Liver (tissue), 9 donors: Measurements from ENCODE around the gene TXN. TPM values are rescaled to one million over a fixed set of nuclear protein-coding genes. Genes with fewer than 3 reads are reported as not detected.
A peak's percentile ranks its signal among the peaks of the same experiment; 100 is the strongest.
"Not testable (repeated sequence)": the region's sequence is repeated elsewhere in the genome, so short reads cannot be mapped to it uniquely, and the experiment has no call there.

Experiments
- DNase-seq: peaks from one replicate; pipeline ENCODE4 v3.0.0-alpha.2; 2017; ENCODE audit warnings: low spot score
- H3K27ac ChIP-seq, 2 donors: one replicate each; pipeline ENCODE4 v1.7.0; 2013; ENCODE audit warnings: inconsistent platforms in 2 of 2, low read length in 2 of 2, control low read depth in 1 of 2, low read depth in 1 of 2, mild to moderate bottlenecking in 1 of 2
- H3K27me3 ChIP-seq, 4 donors: one replicate each; pipeline versions ENCODE4 v1.6.1 to v1.7.0; 2013; ENCODE audit warnings: low read length in 3 of 4, inconsistent platforms in 1 of 4, mild to moderate bottlenecking in 1 of 4, moderate library complexity in 1 of 4; ENCODE audit not compliant: control insufficient read depth in 4 of 4, insufficient read depth in 4 of 4
- H3K36me3 ChIP-seq, 4 donors: one replicate each; pipeline versions ENCODE4 v1.6.1 to v1.7.0; 2013; ENCODE audit warnings: low read length in 3 of 4, mild to moderate bottlenecking in 3 of 4, low read depth in 1 of 4, moderate library complexity in 1 of 4; ENCODE audit not compliant: control insufficient read depth in 4 of 4, insufficient read depth in 3 of 4
- H3K4me1 ChIP-seq, 4 donors: one replicate each; pipeline versions ENCODE4 v1.6.1 to v1.7.0; 2013; ENCODE audit warnings: low read length in 3 of 4, mild to moderate bottlenecking in 3 of 4, moderate library complexity in 1 of 4; ENCODE audit not compliant: control insufficient read depth in 4 of 4, insufficient read depth in 4 of 4
- H3K4me3 ChIP-seq, 3 donors: one replicate each; pipeline versions ENCODE4 v1.6.1 to v1.7.0; 2013; ENCODE audit warnings: low read length in 3 of 3, control low read depth in 1 of 3, low read depth in 1 of 3, mild to moderate bottlenecking in 1 of 3
- H3K9ac ChIP-seq, 2 donors: one replicate each; pipeline ENCODE4 v1.7.0; 2013; ENCODE audit warnings: low read length in 2 of 2, mild to moderate bottlenecking in 2 of 2, moderate library complexity in 2 of 2, control low read depth in 1 of 2, low read depth in 1 of 2
- H3K9me3 ChIP-seq, 4 donors: one replicate each; pipeline versions ENCODE4 v1.6.1 to v1.7.0; 2013; ENCODE audit warnings: low read length in 3 of 4; ENCODE audit not compliant: control insufficient read depth in 4 of 4
- EGR1 ChIP-seq, 2 donors: IDR thresholded peaks; 2 replicates each; pipeline ENCODE4 v1.6.1; 2016 to 2018; ENCODE audit warnings: antibody characterized with exemption in 2 of 2, low read depth in 2 of 2
- FOXA1 ChIP-seq: IDR thresholded peaks from 2 replicates; pipeline ENCODE4 v1.6.1; 2016; ENCODE audit warnings: antibody characterized with exemption
- FOXA2 ChIP-seq: IDR thresholded peaks from 2 replicates; pipeline ENCODE4 v1.6.1; 2016; ENCODE audit warnings: antibody characterized with exemption
- GABPA ChIP-seq, 2 donors: IDR thresholded peaks in 1 of 2; conservative IDR thresholded peaks in 1 of 2; 2 replicates each; pipeline ENCODE4 v1.6.1; 2016; ENCODE audit warnings: antibody characterized with exemption in 2 of 2, mild to moderate bottlenecking in 1 of 2, moderate library complexity in 1 of 2
- HNF4A ChIP-seq, 2 donors: conservative IDR thresholded peaks; 2 replicates each; pipeline ENCODE4 v1.6.1; 2016; ENCODE audit warnings: antibody characterized with exemption in 2 of 2, mild to moderate bottlenecking in 2 of 2
- HNF4G ChIP-seq: IDR thresholded peaks from 2 replicates; pipeline ENCODE4 v1.6.1; 2016; ENCODE audit warnings: antibody characterized with exemption
- NR2F2 ChIP-seq: IDR thresholded peaks from 2 replicates; pipeline ENCODE4 v1.6.1; 2016; ENCODE audit warnings: antibody characterized with exemption
- RXRA ChIP-seq, 2 donors: IDR thresholded peaks; 2 replicates each; pipeline ENCODE4 v1.6.1; 2017 to 2018; ENCODE audit warnings: antibody characterized with exemption in 2 of 2, mild to moderate bottlenecking in 1 of 2
- SP1 ChIP-seq: IDR thresholded peaks from 2 replicates; pipeline ENCODE4 v1.6.1; 2018; ENCODE audit warnings: antibody characterized with exemption, mild to moderate bottlenecking
- TAF1 ChIP-seq: conservative IDR thresholded peaks from 2 replicates; pipeline ENCODE4 v1.6.1; 2016; ENCODE audit warnings: antibody characterized with exemption, mild to moderate bottlenecking
- YY1 ChIP-seq: IDR thresholded peaks from 2 replicates; pipeline ENCODE4 v1.6.1; 2016; ENCODE audit warnings: antibody characterized with exemption, mild to moderate bottlenecking
- WGBS: extraction: QIAGEN DNeasy Blood & Tissue Kit; methylation state at CpG from one replicate; pipeline ENCODE4 v1.1.7; 2013; 5-methylcytosine and 5-hydroxymethylcytosine counted together
- polyA plus RNA-seq, 2 donors: library from polyadenylated mRNA; stranded (reverse) in 1 of 2; unstranded in 1 of 2; fragments of 200-250 nt in 1 of 2; fragments of >200 nt in 1 of 2; fragmentation: Nextera tagmentation in 1 of 2; extraction: Ambion mirVana in 1 of 2; gene quantifications; one replicate each; pipeline versions ENCODE4 v1.2.1 to v1.2.3, GENCODE V29; 2013 to 2015
- total RNA-seq, 2 donors: library from RNA; depleted of rRNA; stranded (reverse); fragments of >200 nt; gene quantifications; one replicate each; pipeline ENCODE4 v1.2.3, GENCODE V29; 2014
- TF ChIP-seq, protein P1 (sequence below): fragments of 150-350 bp; IDR thresholded peaks from 2 replicates; pipeline ENCODE4 v1.5.1; 2017; ENCODE audit warnings: improper control_type of control experiment, low read depth, low read length; ENCODE audit not compliant: missing input control
- TF ChIP-seq, protein P2 (sequence below): IDR thresholded peaks from 2 replicates; pipeline ENCODE4 v1.6.1; 2016; ENCODE audit warnings: antibody characterized with exemption
- TF ChIP-seq, protein P3 (sequence below): IDR thresholded peaks from 2 replicates; pipeline ENCODE4 v1.6.1; 2016; ENCODE audit warnings: antibody characterized with exemption
- TF ChIP-seq, protein P4 (sequence below): IDR thresholded peaks from 2 replicates; pipeline ENCODE4 v1.6.1; 2016; ENCODE audit warnings: antibody characterized with exemption
- donor health status: healthy.
- donor health status: healthy.
- donor health status: healthy.
- donor health status: healthy.
- donor health status: healthy.

TXN gene
- total and polyA plus RNA-seq, 4 donors: 65.4 to 400 (median 147) TPM

DNA sequence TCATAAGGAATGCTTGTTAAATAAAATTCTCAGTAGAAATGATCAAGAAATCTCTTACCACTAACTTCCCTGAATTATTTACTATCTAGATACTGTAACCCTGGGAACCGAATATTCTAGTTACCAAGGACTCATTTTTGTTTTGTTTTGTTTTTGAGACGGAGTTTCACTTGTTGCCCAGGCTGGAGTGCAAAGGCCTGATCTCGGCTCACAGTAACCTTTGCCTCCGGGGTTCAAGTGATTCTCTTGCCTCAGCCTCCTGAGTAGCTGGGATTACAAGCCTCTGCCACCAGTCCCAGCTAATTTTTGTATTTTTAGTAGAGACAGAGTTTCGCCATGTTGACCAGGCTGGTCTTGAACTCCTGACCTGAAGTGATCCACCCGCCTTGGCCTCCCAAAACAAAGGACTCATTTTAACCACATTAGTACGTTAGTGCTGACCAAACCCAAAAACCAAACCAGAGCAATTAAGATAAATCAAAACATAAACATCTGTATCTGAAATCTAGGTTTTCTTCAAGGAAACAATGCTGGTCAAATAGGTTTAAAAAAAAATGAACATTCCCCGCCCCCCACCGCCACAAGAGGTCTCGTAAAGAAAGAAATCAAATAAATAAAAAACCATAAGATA is 3.7 kb downstream of the TXN start:
- TF ChIP-seq EGR1 (IDR thresholded peaks at IDR 0.05; ENCODE audit: low read depth in 2 of 2): no peak
- TF ChIP-seq RXRA (IDR thresholded peaks at IDR 0.05): peak; percentile 49 to 58
- TF ChIP-seq HNF4G: peak; percentile 34
- TF ChIP-seq HNF4A (conservative IDR thresholded peaks at IDR 0.05): peak; percentile 82 to 84
- no peak for TF ChIP-seq TAF1
- peak; percentile 47 for TF ChIP-seq SP1
- TF ChIP-seq NR2F2: no peak
- no peak overlapping the region for H3K9ac ChIP-seq
- no peak overlapping the region for H3K4me3 ChIP-seq
- no peaks in the 10 kb centered on the region for H3K9me3 ChIP-seq
- peak overlapping the region in 1 of 2 donors; percentile 53 for H3K27ac ChIP-seq
- peaks cover 0 to 33% (median 14%) of the 10 kb centered on the region in 4 donors for H3K4me1 ChIP-seq
- H3K36me3 ChIP-seq: peaks cover 2 to 16% (median 8%) of the 10 kb centered on the region in 4 donors
- WGBS: 57% methylated on average over 10 of the region's 10 CpGs
- DNase-seq: no peak
- H3K27me3 ChIP-seq: no peaks in the 10 kb centered on the region

DNA sequence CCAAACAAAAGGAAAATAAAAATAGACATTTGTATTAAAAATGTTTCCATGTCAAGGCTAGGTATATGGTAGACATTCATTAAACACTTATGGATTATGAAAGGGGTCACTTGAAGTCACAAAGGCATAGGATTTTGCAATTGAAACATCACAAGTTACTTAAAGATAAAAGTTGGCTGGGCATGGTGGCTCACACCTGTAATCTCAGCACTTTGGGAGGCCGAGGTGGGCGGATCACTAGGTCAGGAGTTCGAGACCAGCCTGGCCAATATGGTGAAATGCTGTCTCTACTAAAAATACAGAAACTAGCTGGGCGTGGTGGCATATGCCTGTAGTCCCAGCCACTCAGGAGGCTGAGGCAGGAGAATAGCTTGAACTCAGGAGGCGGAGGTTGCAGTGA is 4.5 kb downstream of the TXN start:
- 93% methylated on average over 5 of the region's 5 CpGs for WGBS
- peak overlapping the region in 1 of 2 donors; percentile 53 for H3K27ac ChIP-seq
- H3K4me3 ChIP-seq, H3K9ac ChIP-seq, H3K9me3 ChIP-seq, DNase-seq, H3K27me3 ChIP-seq: not testable (repeated sequence)
- H3K36me3 ChIP-seq: peaks cover 2 to 20% (median 9%) of the 10 kb centered on the region in 4 donors
- peaks cover 0 to 26% (median 10%) of the 10 kb centered on the region in 4 donors for H3K4me1 ChIP-seq

DNA sequence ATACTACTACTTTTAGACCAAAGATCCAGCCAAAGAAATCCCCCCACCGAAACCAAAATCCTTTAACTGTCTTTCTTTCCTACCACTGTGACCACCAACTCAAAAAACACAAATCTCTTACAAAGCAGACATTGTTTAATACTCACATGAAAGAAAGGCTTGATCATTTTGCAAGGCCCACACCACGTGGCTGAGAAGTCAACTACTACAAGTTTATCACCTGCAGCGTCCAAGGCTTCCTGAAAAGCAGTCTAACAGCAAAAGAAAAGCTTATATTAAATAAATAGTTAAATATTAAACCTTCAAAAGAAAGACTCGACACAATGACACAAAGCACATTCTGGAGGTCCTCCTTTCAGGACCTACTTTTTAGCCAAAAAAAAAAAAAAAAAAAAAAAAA is 5.1 kb downstream of the TXN start:
- no peak for DNase-seq
- WGBS: 70% methylated on average over 4 of the region's 4 CpGs
- H3K9me3 ChIP-seq: no peaks in the 10 kb centered on the region
- no peaks in the 10 kb centered on the region for H3K27me3 ChIP-seq
- no peak overlapping the region for H3K27ac ChIP-seq
- H3K4me3 ChIP-seq: no peak overlapping the region
- peaks cover 0 to 26% (median 10%) of the 10 kb centered on the region in 4 donors for H3K4me1 ChIP-seq
- H3K9ac ChIP-seq: no peak overlapping the region
- TF ChIP-seq, protein P1, sequence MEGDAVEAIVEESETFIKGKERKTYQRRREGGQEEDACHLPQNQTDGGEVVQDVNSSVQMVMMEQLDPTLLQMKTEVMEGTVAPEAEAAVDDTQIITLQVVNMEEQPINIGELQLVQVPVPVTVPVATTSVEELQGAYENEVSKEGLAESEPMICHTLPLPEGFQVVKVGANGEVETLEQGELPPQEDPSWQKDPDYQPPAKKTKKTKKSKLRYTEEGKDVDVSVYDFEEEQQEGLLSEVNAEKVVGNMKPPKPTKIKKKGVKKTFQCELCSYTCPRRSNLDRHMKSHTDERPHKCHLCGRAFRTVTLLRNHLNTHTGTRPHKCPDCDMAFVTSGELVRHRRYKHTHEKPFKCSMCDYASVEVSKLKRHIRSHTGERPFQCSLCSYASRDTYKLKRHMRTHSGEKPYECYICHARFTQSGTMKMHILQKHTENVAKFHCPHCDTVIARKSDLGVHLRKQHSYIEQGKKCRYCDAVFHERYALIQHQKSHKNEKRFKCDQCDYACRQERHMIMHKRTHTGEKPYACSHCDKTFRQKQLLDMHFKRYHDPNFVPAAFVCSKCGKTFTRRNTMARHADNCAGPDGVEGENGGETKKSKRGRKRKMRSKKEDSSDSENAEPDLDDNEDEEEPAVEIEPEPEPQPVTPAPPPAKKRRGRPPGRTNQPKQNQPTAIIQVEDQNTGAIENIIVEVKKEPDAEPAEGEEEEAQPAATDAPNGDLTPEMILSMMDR: no peak
- no peak for TF ChIP-seq HNF4A (conservative IDR thresholded peaks at IDR 0.05)
- TF ChIP-seq FOXA1: no peak
- no peak for TF ChIP-seq NR2F2
- no peak for TF ChIP-seq EGR1 (IDR thresholded peaks at IDR 0.05; ENCODE audit: low read depth in 2 of 2)
- TF ChIP-seq RXRA (IDR thresholded peaks at IDR 0.05): no peak
- H3K36me3 ChIP-seq: peaks cover 2 to 23% (median 9%) of the 10 kb centered on the region in 4 donors

DNA sequence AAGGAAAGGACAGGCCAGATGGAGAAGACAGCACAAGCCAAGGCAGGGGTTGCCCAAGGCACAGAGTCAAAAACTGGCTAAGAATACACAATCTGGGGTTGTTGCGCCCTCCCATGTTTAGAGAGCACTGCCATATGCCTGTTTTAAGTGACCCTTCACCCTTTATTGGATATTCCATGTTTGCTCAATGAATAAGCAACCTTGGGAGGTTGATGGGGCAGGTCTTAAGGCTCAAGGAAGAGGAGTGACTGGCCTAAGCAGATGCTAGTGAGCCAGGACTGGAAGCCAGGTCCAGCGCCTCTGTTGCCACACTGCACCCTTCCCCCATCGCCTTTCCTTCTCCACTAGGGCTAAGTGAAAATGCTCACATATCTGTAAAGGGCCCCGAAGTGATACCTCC is 6.7 kb downstream of the TXN start:
- WGBS: 93% methylated on average over 4 of the region's 4 CpGs
- TF ChIP-seq, protein P2, sequence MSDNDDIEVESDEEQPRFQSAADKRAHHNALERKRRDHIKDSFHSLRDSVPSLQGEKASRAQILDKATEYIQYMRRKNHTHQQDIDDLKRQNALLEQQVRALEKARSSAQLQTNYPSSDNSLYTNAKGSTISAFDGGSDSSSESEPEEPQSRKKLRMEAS: no peak
- TF ChIP-seq GABPA (IDR thresholded peaks at IDR 0.05 in 1 of 2, conservative IDR thresholded peaks at IDR 0.05 in 1 of 2): no peak
- TF ChIP-seq, protein P3, sequence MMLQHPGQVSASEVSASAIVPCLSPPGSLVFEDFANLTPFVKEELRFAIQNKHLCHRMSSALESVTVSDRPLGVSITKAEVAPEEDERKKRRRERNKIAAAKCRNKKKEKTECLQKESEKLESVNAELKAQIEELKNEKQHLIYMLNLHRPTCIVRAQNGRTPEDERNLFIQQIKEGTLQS: no peak
- no peak for TF ChIP-seq FOXA2
- TF ChIP-seq, protein P4, sequence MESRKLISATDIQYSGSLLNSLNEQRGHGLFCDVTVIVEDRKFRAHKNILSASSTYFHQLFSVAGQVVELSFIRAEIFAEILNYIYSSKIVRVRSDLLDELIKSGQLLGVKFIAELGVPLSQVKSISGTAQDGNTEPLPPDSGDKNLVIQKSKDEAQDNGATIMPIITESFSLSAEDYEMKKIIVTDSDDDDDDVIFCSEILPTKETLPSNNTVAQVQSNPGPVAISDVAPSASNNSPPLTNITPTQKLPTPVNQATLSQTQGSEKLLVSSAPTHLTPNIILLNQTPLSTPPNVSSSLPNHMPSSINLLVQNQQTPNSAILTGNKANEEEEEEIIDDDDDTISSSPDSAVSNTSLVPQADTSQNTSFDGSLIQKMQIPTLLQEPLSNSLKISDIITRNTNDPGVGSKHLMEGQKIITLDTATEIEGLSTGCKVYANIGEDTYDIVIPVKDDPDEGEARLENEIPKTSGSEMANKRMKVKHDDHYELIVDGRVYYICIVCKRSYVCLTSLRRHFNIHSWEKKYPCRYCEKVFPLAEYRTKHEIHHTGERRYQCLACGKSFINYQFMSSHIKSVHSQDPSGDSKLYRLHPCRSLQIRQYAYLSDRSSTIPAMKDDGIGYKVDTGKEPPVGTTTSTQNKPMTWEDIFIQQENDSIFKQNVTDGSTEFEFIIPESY: no peak
- TF ChIP-seq RXRA (IDR thresholded peaks at IDR 0.05): no peak
- TF ChIP-seq SP1: no peak
- TF ChIP-seq YY1: no peak
- no peak for TF ChIP-seq NR2F2
- TF ChIP-seq HNF4A (conservative IDR thresholded peaks at IDR 0.05): no peak
- H3K4me1 ChIP-seq: peaks cover 0 to 19% (median 4%) of the 10 kb centered on the region in 4 donors
- DNase-seq: no peak
- H3K27me3 ChIP-seq: no peaks in the 10 kb centered on the region
- no peaks in the 10 kb centered on the region for H3K9me3 ChIP-seq
- no peak overlapping the region for H3K4me3 ChIP-seq
- H3K27ac ChIP-seq: no peak overlapping the region
- no peak overlapping the region for H3K9ac ChIP-seq
- H3K36me3 ChIP-seq: peaks cover 2 to 24% (median 9%) of the 10 kb centered on the region in 4 donors
